SK-N-SH (cell line): ENCODE measurements around the gene PLCH1. TPM values are rescaled to one million over a fixed set of nuclear protein-coding genes. Genes with fewer than 3 reads are reported as not detected.

Experiments
- CTCF ChIA-PET: fragments of 300-600, 350-600 bp; formaldehyde crosslinking; extraction: SDS; loops from one replicate; lab custom pipeline; 2021; lab: Yijun Ruan, JAX
- POLR2A ChIA-PET: fragments of 350-600 bp; sonication (Branson Sonifier 250); formaldehyde crosslinking; extraction: SDS; loops from one replicate; lab custom pipeline; 2020; ENCODE audit warnings: antibody characterized with exemption, inconsistent platforms; lab: Yijun Ruan, JAX
- DNase-seq: peaks from one replicate; pipeline ENCODE4 v3.0.0; 2012
- H2AFZ ChIP-seq: fragments of 200-600 bp; sonication (generic); 2 replicates; pipeline ENCODE4 v1.8.1; 2016; ENCODE audit warnings: antibody characterized with exemption, mild to moderate bottlenecking, low read depth
- H3F3A ChIP-seq: fragments of 200-600 bp; sonication (generic); replicated peaks from 2 replicates; pipeline ENCODE3; 2016; ENCODE audit warnings: antibody characterized with exemption, mild to moderate bottlenecking; ENCODE audit not compliant: insufficient read depth
- H3K27ac ChIP-seq, 2 experiments: fragments of 200-500 bp in 1 of 2; fragments of 200-600 bp in 1 of 2; sonication (Bioruptor generic) in 1 of 2; sonication (generic), shearing (Covaris generic) in 1 of 2; 2 replicates each; pipeline versions ENCODE4 v1.5.1 to v1.6.1; 2014 to 2016; ENCODE audit warnings: low read depth in 2 of 2, inconsistent platforms in 1 of 2, low read length in 1 of 2, mild to moderate bottlenecking in 1 of 2, mixed read lengths in 1 of 2
- H3K27me3 ChIP-seq: fragments of 200-600 bp; sonication (generic), shearing (Covaris generic); 2 replicates; pipeline ENCODE4 v1.6.1; 2016; ENCODE audit warnings: mixed run types; ENCODE audit not compliant: insufficient read depth
- H3K36me3 ChIP-seq, 2 experiments: fragments of 200-500 bp in 1 of 2; fragments of 200-600 bp in 1 of 2; sonication (Bioruptor generic) in 1 of 2; sonication (generic) in 1 of 2; replicated peaks in 1 of 2; 2 replicates each; pipeline versions ENCODE3 to v1.5.1; 2014 to 2016; ENCODE audit warnings: low read length in 1 of 2, mild to moderate bottlenecking in 1 of 2; ENCODE audit not compliant: insufficient read depth in 2 of 2, control insufficient read depth in 1 of 2
- H3K4me1 ChIP-seq, 2 experiments: fragments of 200-500 bp in 1 of 2; fragments of 200-600 bp in 1 of 2; sonication (Bioruptor generic) in 1 of 2; sonication (generic), shearing (Covaris generic) in 1 of 2; 2 replicates each; pipeline versions ENCODE4 v1.5.1 to v1.6.1; 2014 to 2016; ENCODE audit warnings: low read depth in 1 of 2, low read length in 1 of 2, mixed run types in 1 of 2; ENCODE audit not compliant: insufficient read depth in 2 of 2, control insufficient read depth in 1 of 2
- H3K4me2 ChIP-seq: fragments of 200-600 bp; sonication (generic), shearing (Covaris generic); 2 replicates; pipeline ENCODE4 v1.6.1; 2017; ENCODE audit warnings: mixed run types
- H3K4me3 ChIP-seq, 2 experiments: fragments of 200-500 bp in 1 of 2; fragments of 200-600 bp in 1 of 2; sonication (Bioruptor generic) in 1 of 2; sonication (generic), shearing (Covaris generic) in 1 of 2; 2 replicates each; pipeline versions ENCODE4 v1.5.1 to v1.8.1; 2014 to 2016; ENCODE audit warnings: low read depth in 2 of 2, inconsistent platforms in 1 of 2, low read length in 1 of 2, mild to moderate bottlenecking in 1 of 2, mixed read lengths in 1 of 2, moderate library complexity in 1 of 2
- H3K79me2 ChIP-seq: fragments of 200-600 bp; sonication (generic); 2 replicates; pipeline ENCODE4 v1.8.1; 2017; ENCODE audit warnings: mild to moderate bottlenecking; ENCODE audit not compliant: insufficient read depth
- H3K9ac ChIP-seq: fragments of 200-600 bp; sonication (generic); 2 replicates; pipeline ENCODE4 v1.6.1; 2017; ENCODE audit warnings: mixed run types
- H3K9me2 ChIP-seq: fragments of 200-600 bp; sonication (generic); 2 replicates; pipeline ENCODE4 v1.6.1; 2017; ENCODE audit warnings: mixed run types
- H3K9me3 ChIP-seq: fragments of 200-600 bp; sonication (generic); 2 replicates; pipeline ENCODE4 v1.6.1; 2017; ENCODE audit warnings: mixed run types, mild to moderate bottlenecking, moderate library complexity
- H4K20me1 ChIP-seq: fragments of 200-600 bp; sonication (generic); 2 replicates; pipeline ENCODE4 v1.6.1; 2017; ENCODE audit warnings: mild to moderate bottlenecking, mixed run types; ENCODE audit not compliant: insufficient read depth
- ELF1 ChIP-seq: IDR thresholded peaks from 2 replicates; pipeline ENCODE4 v1.4.0; 2012
- EP300 ChIP-seq, 2 experiments: IDR thresholded peaks; 2 replicates each; pipeline versions ENCODE4 v1.4.0 to v1.6.1; 2012; ENCODE audit warnings: borderline replicate concordance in 1 of 2, low read depth in 1 of 2, low read length in 1 of 2
- EZH2phosphoT487 ChIP-seq: fragments of 200-600 bp; sonication (generic); IDR thresholded peaks from 2 replicates; pipeline ENCODE4 v1.6.1; 2017; ENCODE audit warnings: low read depth, mixed run types, mild to moderate bottlenecking, antibody characterized with exemption, moderate library complexity, borderline replicate concordance
- GABPA ChIP-seq: IDR thresholded peaks from 2 replicates; pipeline ENCODE4 v1.4.0; 2012; ENCODE audit warnings: low read depth, mild to moderate bottlenecking
- GATA2 ChIP-seq: sonication (generic); formaldehyde crosslinking; IDR thresholded peaks from 2 replicates; pipeline ENCODE4 v1.5.0; 2020; ENCODE audit warnings: mild to moderate bottlenecking, missing genetic modification reagents
- IRF3 ChIP-seq: fragments of 150-350 bp; IDR thresholded peaks from 2 replicates; pipeline ENCODE4 v1.6.1; 2016; ENCODE audit warnings: mild to moderate bottlenecking, low read depth, low read length
- MAX ChIP-seq: IDR thresholded peaks from 2 replicates; pipeline ENCODE4 v1.4.0; 2012; ENCODE audit warnings: low read depth
- MXI1 ChIP-seq: IDR thresholded peaks from 2 replicates; pipeline ENCODE4 v1.6.1; 2012; ENCODE audit warnings: mild to moderate bottlenecking, low read depth, low read length, improper control_type of control experiment
- RAD21 ChIP-seq: IDR thresholded peaks from 2 replicates; pipeline ENCODE4 v1.6.1; 2012; ENCODE audit warnings: mild to moderate bottlenecking, low read length
- SMC3 ChIP-seq: IDR thresholded peaks from 2 replicates; pipeline ENCODE4 v1.6.1; 2012; ENCODE audit warnings: low read depth, low read length, improper control_type of control experiment
- TAF1 ChIP-seq: IDR thresholded peaks from 2 replicates; pipeline ENCODE4 v1.6.1; 2012; ENCODE audit warnings: low read depth, mild to moderate bottlenecking, low read length, moderate library complexity, borderline replicate concordance
- TCF12 ChIP-seq: IDR thresholded peaks from 2 replicates; pipeline ENCODE4 v1.4.0; 2012
- USF2 ChIP-seq: fragments of 150-350 bp; IDR thresholded peaks from 2 replicates; pipeline ENCODE4 v1.6.1; 2017; ENCODE audit warnings: antibody characterized with exemption, low read length, low read depth, borderline replicate concordance
- ZBTB33 ChIP-seq: IDR thresholded peaks from 2 replicates; pipeline ENCODE4 v1.4.0; 2012; ENCODE audit warnings: low read depth, borderline replicate concordance
- WGBS: methylation state at CpG from one replicate; pipeline ENCODE4 v1.1.6; 2017; ENCODE audit warnings: low lambda C conversion rate; 5-methylcytosine and 5-hydroxymethylcytosine counted together
- polyA plus RNA-seq, 3 experiments: library from polyadenylated mRNA; depleted of rRNA; stranded (reverse); fragments of >200 nt; gene quantifications; 2 replicates each; pipeline ENCODE4 v1.2.3, GENCODE V29; 2012

Gene PLCH1
- polyA plus RNA-seq, 1 of the 3 experiments (the other 2 are of a cell fraction): 0.26 TPM

- no peak overlapping the region for H3K27ac ChIP-seq
- TF ChIP-seq GABPA (no peak), GATA2 (CRISPR knock-in tag) (peak; percentile 46; the same call in 1 of the 2 replicates)
- no peak overlapping the region for H3K4me2 ChIP-seq
- H3K9ac ChIP-seq: no peak overlapping the region
- WGBS: 57% methylated on average over 4 of the region's 4 CpGs
- no peaks in the 10 kb centered on the region for H3K9me2 ChIP-seq
- CTCF ChIA-PET: no interaction called here
- no peak overlapping the region for H2AFZ ChIP-seq
- no peak for DNase-seq
- POLR2A ChIA-PET: interaction anchor here (0.6 kb wide), 1 partner anchor 18 kb away, joined by 3 read pairs; no protein-coding TSS in a partner anchor
- H3K4me3 ChIP-seq: no peak overlapping the region
- no peaks in the 10 kb centered on the region for H3F3A ChIP-seq
- no peaks in the 10 kb centered on the region for H3K36me3 ChIP-seq
- peaks cover 0 to 8% of the 10 kb centered on the region in 2 experiments; a peak in 1 of 4 replicates for H3K4me1 ChIP-seq
- H4K20me1 ChIP-seq: no peaks in the 10 kb centered on the region
- no peaks in the 10 kb centered on the region for H3K9me3 ChIP-seq
- H3K27me3 ChIP-seq: no peaks in the 10 kb centered on the region
- H3K79me2 ChIP-seq: no peaks in the 10 kb centered on the region
Observed at GRCh38 chr3:155594526-155595187, 150.2 kb downstream of the PLCH1 start.

GRCh38 chr3:155587581-155587980, 157.3 kb downstream of the PLCH1 start:
- ChIA-PET POLR2A (no interaction called here), CTCF (interaction anchor here (0.6 kb wide), 1 partner anchor 68 kb away, joined by 3 read pairs; no protein-coding TSS in a partner anchor)
- Histone ChIP-seq H3K27ac (no peak overlapping the region), H2AFZ (no peak overlapping the region), H3K4me1 (peaks cover 0 to 2% of the 10 kb centered on the region in 2 experiments; a peak in 1 of 4 replicates), H3K27me3 (no peaks in the 10 kb centered on the region), H4K20me1 (no peaks in the 10 kb centered on the region), H3K36me3 (no peaks in the 10 kb centered on the region), H3K9ac (no peak overlapping the region), H3K4me2 (no peak overlapping the region), H3K79me2 (no peaks in the 10 kb centered on the region), H3K9me3 (no peaks in the 10 kb centered on the region), H3K9me2 (no peaks in the 10 kb centered on the region; the same call in 1 of the 2 replicates), H3K4me3 (no peak overlapping the region), H3F3A (no peaks in the 10 kb centered on the region)
- no peak for TF ChIP-seq IRF3
- TF ChIP-seq TAF1: no peak
- TF ChIP-seq TCF12: no peak
- TF ChIP-seq EP300 (IDR thresholded peaks at IDR 0.05; ENCODE audit: borderline replicate concordance in 1 of 2, low read depth in 1 of 2, low read length in 1 of 2): no peak
- no peak for TF ChIP-seq ELF1
- no peak for TF ChIP-seq EZH2phosphoT487
- no peak for TF ChIP-seq MAX
- TF ChIP-seq USF2: no peak
- TF ChIP-seq RAD21: no peak
- no peak for TF ChIP-seq ZBTB33
- TF ChIP-seq MXI1: no peak
- TF ChIP-seq SMC3: no peak
- no peak for DNase-seq
- 62% methylated on average over 2 of the region's 2 CpGs for WGBS
